ENCODE data around the gene DOCK1.

- TF ChIP-seq CTCF (conservative IDR thresholded peaks at IDR 0.05 in 1 of 2, IDR thresholded peaks at IDR 0.05 in 1 of 2; ENCODE audit: low read depth in 1 of 2, low read length in 2 of 2): no peak
- no peak for TF ChIP-seq EZH2 (IDR thresholded peaks at IDR 0.05; ENCODE audit: low read length, missing control alignments)
Measured at GRCh38 chr10:127044186-127044585, 139.0 kb downstream of the DOCK1 start.

Measured in fibroblast of lung (primary cell).